Measurements from ENCODE around the gene MAB21L3.

GRCh38 chr1:116152577-116152943, 41.4 kb downstream of the MAB21L3 start:
- TF ChIP-seq, protein P1, sequence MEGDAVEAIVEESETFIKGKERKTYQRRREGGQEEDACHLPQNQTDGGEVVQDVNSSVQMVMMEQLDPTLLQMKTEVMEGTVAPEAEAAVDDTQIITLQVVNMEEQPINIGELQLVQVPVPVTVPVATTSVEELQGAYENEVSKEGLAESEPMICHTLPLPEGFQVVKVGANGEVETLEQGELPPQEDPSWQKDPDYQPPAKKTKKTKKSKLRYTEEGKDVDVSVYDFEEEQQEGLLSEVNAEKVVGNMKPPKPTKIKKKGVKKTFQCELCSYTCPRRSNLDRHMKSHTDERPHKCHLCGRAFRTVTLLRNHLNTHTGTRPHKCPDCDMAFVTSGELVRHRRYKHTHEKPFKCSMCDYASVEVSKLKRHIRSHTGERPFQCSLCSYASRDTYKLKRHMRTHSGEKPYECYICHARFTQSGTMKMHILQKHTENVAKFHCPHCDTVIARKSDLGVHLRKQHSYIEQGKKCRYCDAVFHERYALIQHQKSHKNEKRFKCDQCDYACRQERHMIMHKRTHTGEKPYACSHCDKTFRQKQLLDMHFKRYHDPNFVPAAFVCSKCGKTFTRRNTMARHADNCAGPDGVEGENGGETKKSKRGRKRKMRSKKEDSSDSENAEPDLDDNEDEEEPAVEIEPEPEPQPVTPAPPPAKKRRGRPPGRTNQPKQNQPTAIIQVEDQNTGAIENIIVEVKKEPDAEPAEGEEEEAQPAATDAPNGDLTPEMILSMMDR (IDR thresholded peaks at IDR 0.05): no peak
- TF ChIP-seq POLR2A (IDR thresholded peaks at IDR 0.05): no peak

Data from adrenal gland (tissue), 5 donors.